Adrenal gland (tissue), 5 donors: ENCODE results near the gene MLLT3.

ENCODE experiments used
- CTCF ChIP-seq, 6 experiments: fragments of 450-650 bp in 4 of 6; fragments of 200-600 bp in 2 of 6; sonication (generic) in 1 of 6; IDR thresholded peaks; 1 replicate in 5 of 6; 2 replicates in 1 of 6; pipeline versions ENCODE4 v1.5.1 to v1.8.0; 2016 to 2021; ENCODE audit warnings: antibody characterized with exemption in 6 of 6, mild to moderate bottlenecking in 2 of 6, moderate library complexity in 1 of 6
- POLR2A ChIP-seq, 2 donors: fragments of 450-650 bp; IDR thresholded peaks; one replicate each; pipeline ENCODE4 v1.6.1; 2017; ENCODE audit warnings: antibody characterized with exemption in 2 of 2, mild to moderate bottlenecking in 2 of 2, moderate library complexity in 1 of 2
- donor health status: DM: no; HTN: no; CAD: no.

- no peak for TF ChIP-seq CTCF (IDR thresholded peaks at IDR 0.05)
- TF ChIP-seq POLR2A (IDR thresholded peaks at IDR 0.05), result no peak
These were observed 181.1 kb downstream of the MLLT3 start for GRCh38 chr9:20441166-20441565.
